ENCODE data around the gene CCDC198.

DNA sequence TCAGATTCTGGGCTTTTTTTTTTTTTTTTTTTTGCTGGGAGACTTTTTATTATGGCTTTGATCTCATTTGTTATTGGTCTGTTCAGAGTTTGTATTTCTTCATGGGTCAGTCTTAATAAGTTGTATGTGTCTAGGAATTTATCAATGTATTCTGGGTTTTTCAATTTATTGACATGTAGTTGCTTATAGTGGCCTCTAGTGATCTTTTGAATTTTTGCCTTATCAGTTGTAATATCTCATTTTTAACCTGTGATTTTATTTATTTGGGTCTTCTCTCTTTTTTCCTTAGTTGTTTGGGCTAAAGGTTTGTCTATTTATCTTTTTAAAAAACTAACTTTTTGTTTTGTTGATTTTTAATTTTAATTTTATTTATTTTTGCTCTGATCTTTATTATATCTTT, 57.7 kb downstream of the CCDC198 start:
- TF ChIP-seq, protein P1, sequence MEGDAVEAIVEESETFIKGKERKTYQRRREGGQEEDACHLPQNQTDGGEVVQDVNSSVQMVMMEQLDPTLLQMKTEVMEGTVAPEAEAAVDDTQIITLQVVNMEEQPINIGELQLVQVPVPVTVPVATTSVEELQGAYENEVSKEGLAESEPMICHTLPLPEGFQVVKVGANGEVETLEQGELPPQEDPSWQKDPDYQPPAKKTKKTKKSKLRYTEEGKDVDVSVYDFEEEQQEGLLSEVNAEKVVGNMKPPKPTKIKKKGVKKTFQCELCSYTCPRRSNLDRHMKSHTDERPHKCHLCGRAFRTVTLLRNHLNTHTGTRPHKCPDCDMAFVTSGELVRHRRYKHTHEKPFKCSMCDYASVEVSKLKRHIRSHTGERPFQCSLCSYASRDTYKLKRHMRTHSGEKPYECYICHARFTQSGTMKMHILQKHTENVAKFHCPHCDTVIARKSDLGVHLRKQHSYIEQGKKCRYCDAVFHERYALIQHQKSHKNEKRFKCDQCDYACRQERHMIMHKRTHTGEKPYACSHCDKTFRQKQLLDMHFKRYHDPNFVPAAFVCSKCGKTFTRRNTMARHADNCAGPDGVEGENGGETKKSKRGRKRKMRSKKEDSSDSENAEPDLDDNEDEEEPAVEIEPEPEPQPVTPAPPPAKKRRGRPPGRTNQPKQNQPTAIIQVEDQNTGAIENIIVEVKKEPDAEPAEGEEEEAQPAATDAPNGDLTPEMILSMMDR (IDR thresholded peaks at IDR 0.05): no peak
- no peak for TF ChIP-seq EZH2 (IDR thresholded peaks at IDR 0.05; ENCODE audit: borderline replicate concordance, insufficient read depth, low read depth, low read length, poor library complexity, severe bottlenecking)

Measured in B cell (primary cell).